ENCODE results near the gene MATN1. TPM values are rescaled to one million over a fixed set of nuclear protein-coding genes. Genes with fewer than 3 reads are reported as not detected.

Gene MATN1
- total RNA-seq, 1 donor from 2014 or later: 0.47 TPM

GRCh38 chr1:30662291-30662840 is 61.0 kb downstream of the MATN1 start:
- Mint-ChIP-seq H3K27me3 (ENCODE audit: low read depth) (peaks cover 29% of the 10 kb centered on the region), H3K27ac (ENCODE audit: unreplicated experiment) (no peak overlapping the region)
- peak; percentile 59 for DNase-seq (ENCODE audit: low spot score)

GRCh38 chr1:30661311-30661710 is 62.1 kb downstream of the MATN1 start:
- Mint-ChIP-seq H3K27me3 (ENCODE audit: low read depth) (peaks cover 29% of the 10 kb centered on the region), H3K36me3 (ENCODE audit: low read depth) (no peaks in the 10 kb centered on the region), H3K9me3 (ENCODE audit: low read depth) (no peaks in the 10 kb centered on the region), H3K4me3 (ENCODE audit: unreplicated experiment) (no peak overlapping the region), H3K27ac (ENCODE audit: unreplicated experiment) (no peak overlapping the region), H3K4me1 (ENCODE audit: low read depth) (no peaks in the 10 kb centered on the region)
- TF ChIP-seq CTCF (IDR thresholded peaks at IDR 0.05): no peak
- peak; percentile 51 for DNase-seq (ENCODE audit: low spot score)

More at GRCh38 chr1:30662291-30662840, 61.0 kb downstream of the MATN1 start:
- Mint-ChIP-seq H3K4me1 (ENCODE audit: low read depth) (no peaks in the 10 kb centered on the region), H3K4me3 (ENCODE audit: unreplicated experiment) (no peak overlapping the region), H3K36me3 (ENCODE audit: low read depth) (no peaks in the 10 kb centered on the region), H3K9me3 (ENCODE audit: low read depth) (no peaks in the 10 kb centered on the region)
- no peak for TF ChIP-seq CTCF (IDR thresholded peaks at IDR 0.05)

Small RNA genes lying within 50 kb of the gene (microRNA-seq; reads per million reads assigned to microRNA genes)
- not detected for gene MIR4420 (ENCODE audit: borderline number of aligned reads)

Other genes with a start within 250 kb of the MATN1 start
- gene LAPTM5, start 34.2 kb upstream of the MATN1 start, total RNA-seq: 0.15 to 0.17 TPM in 2 of 3 replicates, not detected in the other
- gene SDC3, start 185.2 kb upstream of the MATN1 start, total RNA-seq: 46.8 to 69.3 TPM (median 47.3 TPM) in 3 replicates